ENCODE data around the gene TMPRSS7.

- no peak for TF ChIP-seq CTCF (IDR thresholded peaks at IDR 0.05)
- no peak for TF ChIP-seq POLR2A (IDR thresholded peaks at IDR 0.05)
These were observed 94.5 kb downstream of the TMPRSS7 start for GRCh38 chr3:112128843-112129727.

Data from body of pancreas (tissue), 4 donors.